PC-3 (cell line): ENCODE results near the gene KCND3. TPM values are rescaled to one million over a fixed set of nuclear protein-coding genes. Genes with fewer than 3 reads are reported as not detected.

Experiments used
- ATAC-seq: fragments of 200-7000 bp; cut with Tn5 transposase; 2 replicates; pipeline ENCODE4 v1.9.1; 2020; ENCODE audit warnings: mild to moderate bottlenecking, moderate library complexity
- BruUV-seq: library from RNA; stranded (reverse); fragments of 400-500 nt; replicated peaks from 2 replicates; lab custom pipeline; 2021; lab: Mats Ljungman, UMichigan
- CTCF ChIA-PET: fragments of 300-600 bp; sonication (Branson Sonifier 250); formaldehyde crosslinking; loops from one replicate; lab custom pipeline; 2022; ENCODE audit warnings: antibody characterized with exemption; lab: Charles Lee
- POLR2A ChIA-PET: fragments of 300-600 bp; sonication (Branson Sonifier 250); formaldehyde crosslinking; loops from one replicate; lab custom pipeline; 2022; ENCODE audit warnings: antibody characterized with exemption; ENCODE audit not compliant: unreplicated experiment; lab: Charles Lee
- DNase-seq: peaks from one replicate; pipeline ENCODE4 v3.0.0-alpha.2; 2015
- H2AFZ ChIP-seq: fragments of 300-600 bp; sonication (generic); 2 replicates; pipeline ENCODE4 v1.6.0; 2016; ENCODE audit warnings: antibody characterized with exemption, low read length
- H3F3A ChIP-seq: fragments of 300-600 bp; sonication (generic); one replicate; pipeline ENCODE4 v1.6.0; 2017; ENCODE audit warnings: antibody characterized with exemption, low read length, control low read depth, mild to moderate bottlenecking; ENCODE audit not compliant: unreplicated experiment
- H3K27ac ChIP-seq: fragments of 300-600 bp; sonication (generic); 2 replicates; pipeline ENCODE4 v1.5.1; 2016; ENCODE audit warnings: mild to moderate bottlenecking, low read length
- H3K27me3 ChIP-seq: fragments of 300-600 bp; sonication (generic); 2 replicates; pipeline ENCODE4 v1.6.1; 2016; ENCODE audit warnings: low read length, mixed read lengths
- H3K36me3 ChIP-seq: fragments of 300-600 bp; sonication (generic); 2 replicates; pipeline ENCODE4 v1.6.1; 2016; ENCODE audit warnings: low read depth, mixed run types, low read length, mixed read lengths
- H3K4me1 ChIP-seq: fragments of 300-600 bp; sonication (generic); 2 replicates; pipeline ENCODE4 v1.5.1; 2016; ENCODE audit warnings: low read length; ENCODE audit not compliant: insufficient read depth
- H3K4me2 ChIP-seq: fragments of 300-600 bp; sonication (generic); 2 replicates; pipeline ENCODE4 v1.6.0; 2016; ENCODE audit warnings: low read length
- H3K4me3 ChIP-seq: fragments of 300-600 bp; sonication (generic); 2 replicates; pipeline ENCODE4 v1.5.1; 2016; ENCODE audit warnings: mild to moderate bottlenecking, low read length, mixed read lengths
- H3K79me2 ChIP-seq: fragments of 300-600 bp; sonication (generic); 2 replicates; pipeline ENCODE4 v1.6.1; 2017; ENCODE audit warnings: low read length, mixed read lengths
- H3K9ac ChIP-seq: fragments of 300-600 bp; sonication (generic); 2 replicates; pipeline ENCODE4 v1.6.0; 2016; ENCODE audit warnings: mild to moderate bottlenecking, low read length
- H3K9me2 ChIP-seq: fragments of 300-600 bp; sonication (generic); replicated peaks from 2 replicates; pipeline ENCODE4 v1.6.1; 2016; ENCODE audit warnings: mixed run types, low read length, mixed read lengths
- H3K9me3 ChIP-seq: fragments of 300-600 bp; sonication (generic); 2 replicates; pipeline ENCODE4 v1.6.1; 2016; ENCODE audit warnings: low read length, mixed read lengths
- H4K20me1 ChIP-seq: fragments of 300-600 bp; sonication (generic); 2 replicates; pipeline ENCODE4 v1.6.1; 2016; ENCODE audit warnings: low read length, mixed read lengths
- EZH2 ChIP-seq: fragments of 300-600 bp; sonication (generic); IDR thresholded peaks from one replicate; pipeline ENCODE4 v1.6.1; 2017; ENCODE audit warnings: antibody characterized with exemption, mild to moderate bottlenecking, low read length; ENCODE audit not compliant: unreplicated experiment
- EZH2phosphoT487 ChIP-seq: fragments of 300-600 bp; sonication (generic); IDR thresholded peaks from 2 replicates; pipeline ENCODE4 v1.6.1; 2018; ENCODE audit warnings: mild to moderate bottlenecking, antibody characterized with exemption, low read length, borderline replicate concordance
- intact Hi-C: fragments of 100-400 bp; cut with micrococcal nuclease; formaldehyde crosslinking; loops from 2 replicates; pipeline ENCODE4 v1.9.0; 2023
- total RNA-seq: library from RNA; depleted of rRNA; stranded (reverse); fragments of >200 nt; gene quantifications from 2 replicates; pipeline ENCODE4 v1.2.3, GENCODE V29; 2014
- TF ChIP-seq, protein P1 (sequence below): fragments of 300-600 bp; sonication (generic); conservative IDR thresholded peaks from 2 replicates; pipeline ENCODE4 v1.5.1; 2017; ENCODE audit warnings: antibody characterized with exemption, low read depth, mild to moderate bottlenecking, low read length

KCND3 gene
- total RNA-seq, 1 experiment from 2014 or later: not detected

DNA sequence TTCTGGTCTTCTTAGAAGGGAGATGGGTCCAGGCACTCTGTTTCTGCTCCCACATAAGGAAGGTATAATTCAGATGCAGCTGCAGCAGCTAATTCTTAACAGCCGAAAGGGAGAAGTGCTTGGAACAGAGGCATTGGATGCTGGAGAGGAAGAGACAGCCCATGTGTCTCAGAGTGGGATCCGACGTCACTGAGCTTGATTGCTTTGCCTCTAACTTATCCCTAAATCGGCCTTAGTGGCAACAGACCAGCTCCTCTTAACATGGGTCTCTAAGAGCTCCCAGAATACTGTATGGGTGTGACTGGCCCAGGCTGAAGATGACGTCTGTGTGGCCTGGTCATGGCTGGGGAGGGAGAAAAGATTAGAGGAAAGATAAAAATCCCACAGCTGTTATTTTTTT, 40.7 kb upstream of the KCND3 start:
- Histone ChIP-seq H3K27me3 (peaks cover 56% of the 10 kb centered on the region), H3K79me2 (no peaks in the 10 kb centered on the region), H3K36me3 (no peaks in the 10 kb centered on the region), H3K9me3 (no peaks in the 10 kb centered on the region), H2AFZ (no peak overlapping the region), H3K4me2 (no peak overlapping the region), H3K27ac (no peak overlapping the region), H4K20me1 (no peaks in the 10 kb centered on the region), H3K4me1 (no peaks in the 10 kb centered on the region), H3K4me3 (no peak overlapping the region), H3F3A (no peaks in the 10 kb centered on the region), H3K9me2 (no peaks in the 10 kb centered on the region), H3K9ac (no peak overlapping the region)
- ATAC-seq: no peak
- DNase-seq: no peak
- TF ChIP-seq EZH2phosphoT487: no peak
- intact Hi-C loops: no loop called here
- BruUV-seq: no TSS peak
- ChIA-PET CTCF (no interaction called here), POLR2A (no interaction called here)

DNA sequence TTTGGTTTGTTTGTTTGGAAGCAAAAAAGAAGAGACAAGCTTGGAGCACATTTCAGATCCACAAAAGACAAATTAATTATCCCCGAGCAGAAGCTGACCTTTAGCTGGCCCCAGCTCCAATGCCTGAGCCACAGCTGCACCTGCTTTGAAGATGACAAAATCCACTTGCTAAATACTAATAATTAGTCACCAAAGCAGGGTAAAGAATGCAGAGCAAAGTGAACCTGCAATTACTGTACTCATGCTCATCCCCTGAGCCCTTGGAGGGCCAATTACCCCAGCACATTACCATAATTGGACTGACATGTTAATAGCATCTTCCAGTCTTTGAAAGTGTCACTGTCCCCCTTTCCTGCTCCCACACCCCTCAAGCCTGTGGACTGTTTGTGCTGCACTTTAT, 38.2 kb upstream of the KCND3 start:
- no peak overlapping the region for H3K4me2 ChIP-seq
- no peaks in the 10 kb centered on the region for H3K9me2 ChIP-seq
- no peaks in the 10 kb centered on the region for H3K4me1 ChIP-seq
- H3K27me3 ChIP-seq: peaks cover 51% of the 10 kb centered on the region
- ATAC-seq (no peak), DNase-seq (no peak)
- TF ChIP-seq EZH2phosphoT487 (no peak), EZH2 (no peak)
- TF ChIP-seq, protein P1, sequence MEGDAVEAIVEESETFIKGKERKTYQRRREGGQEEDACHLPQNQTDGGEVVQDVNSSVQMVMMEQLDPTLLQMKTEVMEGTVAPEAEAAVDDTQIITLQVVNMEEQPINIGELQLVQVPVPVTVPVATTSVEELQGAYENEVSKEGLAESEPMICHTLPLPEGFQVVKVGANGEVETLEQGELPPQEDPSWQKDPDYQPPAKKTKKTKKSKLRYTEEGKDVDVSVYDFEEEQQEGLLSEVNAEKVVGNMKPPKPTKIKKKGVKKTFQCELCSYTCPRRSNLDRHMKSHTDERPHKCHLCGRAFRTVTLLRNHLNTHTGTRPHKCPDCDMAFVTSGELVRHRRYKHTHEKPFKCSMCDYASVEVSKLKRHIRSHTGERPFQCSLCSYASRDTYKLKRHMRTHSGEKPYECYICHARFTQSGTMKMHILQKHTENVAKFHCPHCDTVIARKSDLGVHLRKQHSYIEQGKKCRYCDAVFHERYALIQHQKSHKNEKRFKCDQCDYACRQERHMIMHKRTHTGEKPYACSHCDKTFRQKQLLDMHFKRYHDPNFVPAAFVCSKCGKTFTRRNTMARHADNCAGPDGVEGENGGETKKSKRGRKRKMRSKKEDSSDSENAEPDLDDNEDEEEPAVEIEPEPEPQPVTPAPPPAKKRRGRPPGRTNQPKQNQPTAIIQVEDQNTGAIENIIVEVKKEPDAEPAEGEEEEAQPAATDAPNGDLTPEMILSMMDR: no peak
- H3K27ac ChIP-seq: no peak overlapping the region
- no peaks in the 10 kb centered on the region for H3K9me3 ChIP-seq
- CTCF ChIA-PET: no interaction called here
- H3F3A ChIP-seq: no peaks in the 10 kb centered on the region
- no peaks in the 10 kb centered on the region for H3K79me2 ChIP-seq
- no peak overlapping the region for H3K4me3 ChIP-seq
- BruUV-seq: no TSS peak
- no peak overlapping the region for H3K9ac ChIP-seq
- no peaks in the 10 kb centered on the region for H4K20me1 ChIP-seq
- H3K36me3 ChIP-seq: no peaks in the 10 kb centered on the region
- H2AFZ ChIP-seq: no peak overlapping the region
- POLR2A ChIA-PET: no interaction called here
- intact Hi-C loops: no loop called here

DNA sequence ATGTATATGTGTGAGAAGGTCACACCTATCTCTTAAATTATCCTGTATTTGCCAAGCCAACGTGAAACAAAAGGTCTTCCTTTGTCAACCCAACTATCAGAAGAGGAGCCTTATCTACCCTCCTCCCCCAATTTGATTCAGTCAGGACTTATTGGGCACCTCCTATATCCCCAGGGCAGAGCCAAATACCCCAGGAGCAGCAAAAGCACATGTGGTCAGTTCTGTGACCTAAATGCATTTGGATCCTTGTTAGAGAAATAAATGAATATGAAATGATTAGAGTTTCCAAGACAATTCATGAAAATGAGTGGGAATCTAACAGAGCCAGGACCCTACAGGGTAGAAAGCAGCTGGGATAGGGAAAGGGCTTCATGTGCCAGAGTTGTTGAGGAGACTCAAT, 37.0 kb upstream of the KCND3 start:
- H4K20me1 ChIP-seq: no peaks in the 10 kb centered on the region
- ChIA-PET POLR2A (no interaction called here), CTCF (no interaction called here)
- no peaks in the 10 kb centered on the region for H3K4me1 ChIP-seq
- no TSS peak for BruUV-seq
- no peaks in the 10 kb centered on the region for H3K9me2 ChIP-seq
- no peak overlapping the region for H3K9ac ChIP-seq
- TF ChIP-seq EZH2: no peak
- no peak for TF ChIP-seq EZH2phosphoT487
- TF ChIP-seq, protein P1: no peak
- H3K27me3 ChIP-seq: peaks cover 47% of the 10 kb centered on the region
- H3K4me3 ChIP-seq: no peak overlapping the region
- no peaks in the 10 kb centered on the region for H3F3A ChIP-seq
- no peak overlapping the region for H3K4me2 ChIP-seq
- H3K36me3 ChIP-seq: no peaks in the 10 kb centered on the region
- no peaks in the 10 kb centered on the region for H3K9me3 ChIP-seq
- no peaks in the 10 kb centered on the region for H3K79me2 ChIP-seq
- intact Hi-C loops: no loop called here
- no peak overlapping the region for H2AFZ ChIP-seq
- ATAC-seq: no peak
- H3K27ac ChIP-seq: no peak overlapping the region
- DNase-seq: no peak
